SU-DHL-6 (cell line): ENCODE data around the gene HCFC1R1.
"Not testable (repeated sequence)": the region's sequence is repeated elsewhere in the genome, so short reads cannot be mapped to it uniquely, and the experiment has no call there.

ENCODE experiments used
- H2AFZ ChIP-seq: fragments of 200-600 bp; sonication (generic); 2 replicates; pipeline ENCODE4 v1.6.1; 2014; ENCODE audit warnings: low read depth, mild to moderate bottlenecking, moderate library complexity, mixed read lengths, antibody characterized with exemption, low read length; ENCODE audit not compliant: severe bottlenecking
- H3F3A ChIP-seq: fragments of 200-600 bp; shearing (Covaris generic); 2 replicates; pipeline ENCODE4 v1.6.0; 2016; ENCODE audit warnings: antibody characterized with exemption, mild to moderate bottlenecking; ENCODE audit not compliant: insufficient read depth
- H3K27ac ChIP-seq: fragments of 200-600 bp; sonication (generic); 2 replicates; pipeline ENCODE4 v1.5.1; 2016; ENCODE audit warnings: low read depth, mild to moderate bottlenecking, low read length, moderate library complexity, mixed read lengths
- H3K27me3 ChIP-seq: fragments of 200-600 bp; sonication (generic), shearing (Covaris generic); 2 replicates; pipeline ENCODE4 v1.6.0; 2014; ENCODE audit warnings: mild to moderate bottlenecking, low read length
- H3K36me3 ChIP-seq: fragments of 200-600 bp; sonication (generic); 2 replicates; pipeline ENCODE4 v1.6.1; 2014; ENCODE audit warnings: mild to moderate bottlenecking, low read length, mixed read lengths
- H3K4me2 ChIP-seq: fragments of 300-600, 200-600 bp; shearing (Covaris generic), sonication (generic); 2 replicates; pipeline ENCODE4 v1.6.0; 2014; ENCODE audit warnings: low read length, low read depth, mild to moderate bottlenecking; ENCODE audit not compliant: poor library complexity, severe bottlenecking
- H3K4me3 ChIP-seq: fragments of 200-600 bp; sonication (generic); 2 replicates; pipeline ENCODE4 v1.5.1; 2014; ENCODE audit warnings: antibody characterized with exemption, low read length, mild to moderate bottlenecking, mixed read lengths; ENCODE audit not compliant: insufficient read depth, poor library complexity, severe bottlenecking
- H3K79me2 ChIP-seq: fragments of 200-600 bp; sonication (generic); 2 replicates; pipeline ENCODE4 v1.6.1; 2014; ENCODE audit warnings: mild to moderate bottlenecking, low read length, moderate library complexity; ENCODE audit not compliant: insufficient read depth
- H3K9ac ChIP-seq: fragments of 200-600 bp; sonication (generic); 2 replicates; pipeline ENCODE4 v1.7.0; 2014; ENCODE audit warnings: mild to moderate bottlenecking, low read length
- H3K9me2 ChIP-seq: fragments of 200-600 bp; sonication (generic); replicated peaks from 2 replicates; pipeline ENCODE4 v1.6.1; 2014; ENCODE audit warnings: low read length; ENCODE audit not compliant: insufficient read depth
- H3K9me3 ChIP-seq: fragments of 200-600 bp; sonication (generic); 2 replicates; pipeline ENCODE4 v1.6.1; 2014; ENCODE audit warnings: low read length, mixed read lengths; ENCODE audit not compliant: insufficient read depth
- H4K20me1 ChIP-seq: fragments of 200-600 bp; sonication (generic); 2 replicates; pipeline ENCODE4 v1.6.1; 2014; ENCODE audit warnings: low read depth, mild to moderate bottlenecking, antibody characterized with exemption, low read length, moderate library complexity, mixed read lengths
- CTCF ChIP-seq: fragments of 200-600 bp; sonication (generic); IDR thresholded peaks from one replicate; pipeline ENCODE4 v1.5.1; 2017; ENCODE audit warnings: antibody characterized with exemption, mild to moderate bottlenecking, low read length, moderate library complexity; ENCODE audit not compliant: insufficient read depth, poor library complexity, severe bottlenecking
- EZH2phosphoT487 ChIP-seq: fragments of 200-600 bp; sonication (generic), shearing (Covaris generic); conservative IDR thresholded peaks from 2 replicates; pipeline ENCODE4 v1.6.1; 2018; ENCODE audit warnings: mild to moderate bottlenecking, antibody characterized with exemption, low read length, moderate library complexity, mixed read lengths

HCFC1R1 gene

DNA sequence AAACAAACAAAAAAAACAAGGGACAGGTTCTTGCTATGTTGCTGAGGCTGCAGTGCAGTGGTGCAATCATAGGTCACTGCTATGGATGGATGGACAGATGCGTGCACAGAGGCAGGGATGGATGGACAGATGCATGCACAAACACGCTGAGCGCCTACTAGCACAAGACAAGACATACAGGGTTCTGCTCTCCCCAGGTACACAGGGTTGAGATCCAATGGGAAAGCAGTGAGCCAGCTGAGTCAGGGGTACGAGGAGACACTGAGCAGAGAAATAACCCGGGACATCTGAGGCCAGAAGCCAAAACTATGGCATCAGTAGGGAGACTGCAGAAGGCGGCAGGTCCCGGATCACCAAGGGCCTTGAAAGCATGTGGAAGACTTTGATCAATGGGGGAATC is 47.9 kb upstream of the HCFC1R1 start:
- H3K27ac ChIP-seq: no peak overlapping the region
- H3F3A ChIP-seq: 0 out of 2 replicates have a peak, but pooled peaks cover 14% of the 10 kb centered on the region
- H3K9ac ChIP-seq: no peak overlapping the region
- TF ChIP-seq EZH2phosphoT487: no peak
- TF ChIP-seq CTCF: no peak
- H2AFZ ChIP-seq: no peak overlapping the region
- H3K79me2 ChIP-seq: no peaks in the 10 kb centered on the region
- H3K4me3 ChIP-seq: no peak overlapping the region
- H3K36me3 ChIP-seq: no peaks in the 10 kb centered on the region
- no peaks in the 10 kb centered on the region for H3K9me3 ChIP-seq
- no peaks in the 10 kb centered on the region for H4K20me1 ChIP-seq
- no peak overlapping the region for H3K4me2 ChIP-seq
- no peaks in the 10 kb centered on the region for H3K9me2 ChIP-seq
- H3K27me3 ChIP-seq: no peaks in the 10 kb centered on the region

GRCh38 chr16:3070608-3071111 is 46.9 kb upstream of the HCFC1R1 start:
- no peak overlapping the region for H3K9ac ChIP-seq
- H3K27me3 ChIP-seq: no peaks in the 10 kb centered on the region
- H3K9me2 ChIP-seq: no peaks in the 10 kb centered on the region
- no peak for TF ChIP-seq CTCF
- TF ChIP-seq EZH2phosphoT487: no peak
- no peak overlapping the region for H2AFZ ChIP-seq
- H3K79me2 ChIP-seq: no peaks in the 10 kb centered on the region
- no peak overlapping the region for H3K27ac ChIP-seq
- H4K20me1 ChIP-seq: no peaks in the 10 kb centered on the region
- no peak overlapping the region for H3K4me3 ChIP-seq
- H3K9me3 ChIP-seq: no peaks in the 10 kb centered on the region
- H3K4me2 ChIP-seq: no peak overlapping the region
- 0 out of 2 replicates have a peak, but pooled peaks cover 6% of the 10 kb centered on the region for H3F3A ChIP-seq
- no peaks in the 10 kb centered on the region for H3K36me3 ChIP-seq

DNA sequence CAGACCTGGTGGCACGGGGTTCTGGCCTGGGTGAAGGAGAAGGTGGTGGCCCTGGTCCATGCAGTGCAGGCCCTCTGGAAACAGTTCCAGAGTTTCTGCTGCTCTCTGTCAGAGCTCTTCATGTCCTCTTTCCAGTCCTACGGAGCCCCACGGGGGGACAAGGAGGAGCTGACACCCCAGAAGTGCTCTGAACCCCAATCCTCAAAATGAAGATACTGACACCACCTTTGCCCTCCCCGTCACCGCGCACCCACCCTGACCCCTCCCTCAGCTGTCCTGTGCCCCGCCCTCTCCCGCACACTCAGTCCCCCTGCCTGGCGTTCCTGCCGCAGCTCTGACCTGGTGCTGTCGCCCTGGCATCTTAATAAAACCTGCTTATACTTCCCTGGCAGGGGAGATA is 45.4 kb upstream of the HCFC1R1 start:
- H3K4me2 ChIP-seq, H3K36me3 ChIP-seq, H2AFZ ChIP-seq, H3K79me2 ChIP-seq, H3K4me3 ChIP-seq, H3K27me3 ChIP-seq, H4K20me1 ChIP-seq, H3K9me2 ChIP-seq, H3K9me3 ChIP-seq, H3K9ac ChIP-seq, H3F3A ChIP-seq, H3K27ac ChIP-seq: not testable (repeated sequence)

GRCh38 chr16:3068487-3068886 is 44.7 kb upstream of the HCFC1R1 start:
- Histone ChIP-seq H3K4me3 (no peak overlapping the region), H3K4me2 (no peak overlapping the region), H3F3A (no peaks in the 10 kb centered on the region), H3K79me2 (no peaks in the 10 kb centered on the region), H3K9me3 (no peaks in the 10 kb centered on the region), H2AFZ (no peak overlapping the region), H3K27ac (no peak overlapping the region), H3K9me2 (no peaks in the 10 kb centered on the region), H3K9ac (0 out of 2 replicates have a peak overlapping the region, but pooled peaks have one; percentile 21), H3K36me3 (no peaks in the 10 kb centered on the region), H4K20me1 (no peaks in the 10 kb centered on the region), H3K27me3 (no peaks in the 10 kb centered on the region)
- TF ChIP-seq EZH2phosphoT487 (no peak), CTCF (no peak)
